Measurements from ENCODE around the gene F3.

DNA sequence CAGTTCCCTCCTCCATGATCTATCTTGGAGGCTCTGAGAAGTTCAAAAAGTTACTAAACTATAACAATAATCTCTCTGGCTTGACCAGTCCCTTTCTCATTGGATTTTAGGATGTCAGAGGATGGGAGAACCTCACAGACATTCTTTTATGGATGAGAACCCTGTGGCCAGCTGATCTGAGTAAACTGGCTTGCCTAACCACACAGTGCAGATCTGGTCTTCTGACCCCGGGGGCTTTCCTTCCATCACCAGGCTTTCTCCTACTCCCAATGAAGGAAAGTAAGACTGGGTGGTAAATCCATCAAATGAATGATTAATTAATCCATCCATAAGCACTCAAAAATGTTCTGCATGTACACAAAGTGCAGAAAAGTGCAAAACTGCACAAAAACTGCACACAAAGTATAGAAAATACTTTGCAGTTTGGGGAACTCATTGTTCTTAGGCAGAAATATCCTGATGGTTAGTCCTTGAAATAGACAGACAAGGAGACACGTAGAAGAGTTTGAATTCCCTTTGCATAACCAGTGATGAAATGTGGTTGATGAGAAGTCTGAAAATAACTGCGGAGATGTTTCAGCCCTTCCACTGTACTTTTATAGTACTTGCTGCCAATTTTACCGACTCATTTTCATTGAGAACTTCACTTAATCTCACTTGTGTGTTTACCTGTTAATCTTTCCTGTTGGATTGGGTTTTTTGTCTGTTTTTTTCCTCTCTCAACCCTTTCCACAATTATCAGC lies 2.5 kb upstream of the F3 start:
- no peak for TF ChIP-seq EZH2 (IDR thresholded peaks at IDR 0.05; ENCODE audit: insufficient read depth, poor library complexity, severe bottlenecking)
- 0 out of 2 replicates have a peak, but pooled peaks have one; percentile 38 for TF ChIP-seq EZH2phosphoT487 (IDR thresholded peaks at IDR 0.05; ENCODE audit: insufficient read depth, low read depth)
